GM23338 (cell line): Measurements from ENCODE around the gene LRTM2. TPM values are rescaled to one million over a fixed set of nuclear protein-coding genes. Genes with fewer than 3 reads are reported as not detected.

ENCODE experiments used
- ATAC-seq: fragments of 200-7000 bp; cut with Tn5 transposase; 3 replicates; pipeline ENCODE4 v1.9.1; 2020
- DNase-seq: peaks from one replicate; pipeline ENCODE4 v3.0.0-alpha.2; 2015; ENCODE audit warnings: low spot score
- H2AFZ ChIP-seq: fragments of 200-600 bp; sonication (generic); 2 replicates; pipeline ENCODE4 v1.8.0; 2016; ENCODE audit warnings: antibody characterized with exemption, mild to moderate bottlenecking, moderate library complexity
- H3F3A ChIP-seq: fragments of 200-600 bp; sonication (generic); replicated peaks from 2 replicates; pipeline ENCODE4 v1.8.0; 2017; ENCODE audit warnings: antibody characterized with exemption, mixed run types, low read depth
- H3K27ac ChIP-seq: fragments of 200-600 bp; sonication (generic); 2 replicates; pipeline ENCODE4 v1.6.1; 2016; ENCODE audit warnings: low read depth
- H3K27me3 ChIP-seq: fragments of 200-600 bp; sonication (generic); 2 replicates; pipeline ENCODE4 v1.8.0; 2016; ENCODE audit warnings: mild to moderate bottlenecking, mixed run types, moderate library complexity; ENCODE audit not compliant: insufficient read depth
- H3K36me3 ChIP-seq: fragments of 200-600 bp; sonication (generic); 2 replicates; pipeline ENCODE4 v1.8.0; 2016; ENCODE audit warnings: mild to moderate bottlenecking; ENCODE audit not compliant: insufficient read depth
- H3K4me1 ChIP-seq: fragments of 200-600 bp; sonication (generic); 2 replicates; pipeline ENCODE4 v1.8.0; 2016; ENCODE audit warnings: mild to moderate bottlenecking, moderate library complexity; ENCODE audit not compliant: insufficient read depth
- H3K4me2 ChIP-seq: fragments of 200-600 bp; sonication (generic); 2 replicates; pipeline ENCODE4 v1.7.1; 2017; ENCODE audit warnings: mixed run types
- H3K4me3 ChIP-seq: fragments of 200-600 bp; sonication (generic); 2 replicates; pipeline ENCODE4 v1.6.1; 2016; ENCODE audit warnings: mixed run types
- H3K79me2 ChIP-seq: fragments of 200-600 bp; sonication (generic); replicated peaks from 2 replicates; pipeline ENCODE4 v1.8.0; 2017; ENCODE audit warnings: mild to moderate bottlenecking; ENCODE audit not compliant: insufficient read depth
- H3K9me2 ChIP-seq: fragments of 200-600 bp; sonication (generic); 2 replicates; pipeline ENCODE4 v1.8.0; 2017; ENCODE audit not compliant: insufficient read depth
- H4K20me1 ChIP-seq: fragments of 200-600 bp; sonication (generic); replicated peaks from 2 replicates; pipeline ENCODE4 v1.8.0; 2017; ENCODE audit warnings: mild to moderate bottlenecking; ENCODE audit not compliant: insufficient read depth
- H3K27ac Mint-ChIP-seq: 2 replicates; pipeline ENCODE4 v1.8.0; 2020; ENCODE audit warnings: inconsistent platforms, mild to moderate bottlenecking, moderate library complexity, mixed read lengths
- H3K27me3 Mint-ChIP-seq: 3 replicates; pipeline ENCODE4 v1.8.0; 2022; ENCODE audit warnings: low read depth, mild to moderate bottlenecking, moderate library complexity, mixed read lengths, inconsistent platforms; ENCODE audit not compliant: insufficient read depth, poor library complexity
- H3K36me3 Mint-ChIP-seq: 3 replicates; pipeline ENCODE4 v1.8.0; 2021; ENCODE audit warnings: low read depth, mild to moderate bottlenecking, inconsistent platforms, moderate library complexity, mixed read lengths
- H3K4me1 Mint-ChIP-seq: 3 replicates; pipeline ENCODE4 v1.8.0; 2020; ENCODE audit warnings: mild to moderate bottlenecking, inconsistent platforms, mixed read lengths
- H3K4me3 Mint-ChIP-seq: 3 replicates; pipeline ENCODE4 v1.8.0; 2021; ENCODE audit warnings: moderate library complexity, mild to moderate bottlenecking, inconsistent platforms, mixed read lengths
- H3K9me3 Mint-ChIP-seq: 3 replicates; pipeline ENCODE4 v1.8.0; 2020; ENCODE audit warnings: moderate library complexity, mild to moderate bottlenecking, inconsistent platforms, mixed read lengths
- CREB1 ChIP-seq: fragments of 250-450 bp; sonication (Bioruptor Pico); IDR thresholded peaks from 2 replicates; pipeline ENCODE4 v1.5.0; 2020; ENCODE audit warnings: low read depth, mild to moderate bottlenecking, moderate library complexity
- CTCF ChIP-seq, 2 experiments: fragments of 200-600 bp in 1 of 2; sonication (generic) in 1 of 2; conservative IDR thresholded peaks; 2 replicates each; pipeline versions ENCODE4 v1.5.1 to v1.6.1; 2016 to 2017; ENCODE audit warnings: antibody characterized with exemption in 2 of 2, low read depth in 2 of 2, mild to moderate bottlenecking in 2 of 2, moderate library complexity in 1 of 2
- ETS1 ChIP-seq: IDR thresholded peaks from 2 replicates; pipeline ENCODE4 v1.6.1; 2016; ENCODE audit warnings: antibody characterized with exemption
- EZH2 ChIP-seq: fragments of 200-600 bp; sonication (generic); IDR thresholded peaks from one replicate; pipeline ENCODE4 v1.8.0; 2017; ENCODE audit warnings: antibody characterized with exemption, mild to moderate bottlenecking, low read depth; ENCODE audit not compliant: unreplicated experiment
- EZH2phosphoT487 ChIP-seq: fragments of 200-600 bp; sonication (generic); IDR thresholded peaks from one replicate; pipeline ENCODE4 v1.8.1; 2018; ENCODE audit warnings: antibody characterized with exemption; ENCODE audit not compliant: unreplicated experiment
- NANOG ChIP-seq: IDR thresholded peaks from 2 replicates; pipeline ENCODE4 v1.6.1; 2016; ENCODE audit warnings: antibody characterized with exemption, borderline replicate concordance
- POLR2AphosphoS5 ChIP-seq: IDR thresholded peaks from 2 replicates; pipeline ENCODE4 v1.6.1; 2016; ENCODE audit warnings: antibody characterized with exemption, low read depth
- REST ChIP-seq: IDR thresholded peaks from one replicate; pipeline ENCODE4 v1.6.1; 2018; ENCODE audit warnings: antibody characterized with exemption; ENCODE audit not compliant: unreplicated experiment
- STAT1 ChIP-seq: IDR thresholded peaks from one replicate; pipeline ENCODE4 v1.6.1; 2016; ENCODE audit warnings: antibody characterized with exemption; ENCODE audit not compliant: unreplicated experiment
- ZNF114 ChIP-seq: fragments of 250-450 bp; sonication (Bioruptor Pico); IDR thresholded peaks from 2 replicates; pipeline ENCODE4 v1.5.0; 2020; ENCODE audit warnings: mild to moderate bottlenecking, moderate library complexity
- ZNF331 ChIP-seq: fragments of 250-450 bp; sonication (Bioruptor Pico); IDR thresholded peaks from 2 replicates; pipeline ENCODE4 v1.5.0; 2020; ENCODE audit warnings: low read depth, mild to moderate bottlenecking, moderate library complexity
- ZNF462 ChIP-seq: fragments of 250-450 bp; sonication (Bioruptor Pico); IDR thresholded peaks from 2 replicates; pipeline ENCODE4 v1.5.0; 2020; ENCODE audit warnings: mild to moderate bottlenecking, moderate library complexity
- polyA plus RNA-seq: library from polyadenylated mRNA; unstranded; fragments of >200 nt; fragmentation: Nextera tagmentation; extraction: Ambion mirVana; gene quantifications from 2 replicates; pipeline ENCODE4 v1.2.1, GENCODE V29; 2016
- total RNA-seq: library from RNA; depleted of rRNA; stranded (reverse); fragments of >200 nt; shearing (Covaris generic); gene quantifications from 2 replicates; pipeline ENCODE4 v1.2.3, GENCODE V29; 2014

Gene LRTM2
- total and polyA plus RNA-seq, 2 experiments from 2014 or later: 0.08 TPM; not detected in 1

- no peak for TF ChIP-seq EZH2
- TF ChIP-seq POLR2AphosphoS5: no peak
- no peak for TF ChIP-seq NANOG
- no peak for TF ChIP-seq ZNF114 (CRISPR knock-in tag)
- no peak for TF ChIP-seq CREB1 (CRISPR knock-in tag)
- no peak for TF ChIP-seq REST
- TF ChIP-seq STAT1: no peak
- TF ChIP-seq CTCF (conservative IDR thresholded peaks at IDR 0.05; ENCODE audit: low read depth in 2 of 2): no peak
- TF ChIP-seq EZH2phosphoT487: no peak
- TF ChIP-seq ZNF331 (CRISPR knock-in tag): no peak
These were observed 21.7 kb upstream of the LRTM2 start (continued) for GRCh38 chr12:1798641-1799020.

- no peaks in the 10 kb centered on the region; the same call in 2 of the 3 replicates for H3K9me3 Mint-ChIP-seq
- no peak for DNase-seq
- Histone ChIP-seq H3K36me3 (no peaks in the 10 kb centered on the region), H3K9me2 (no peaks in the 10 kb centered on the region), H4K20me1 (no peaks in the 10 kb centered on the region), H3K79me2 (no peaks in the 10 kb centered on the region), H3K4me2 (no peak overlapping the region), H3K27ac (no peak overlapping the region), H3K4me1 (peaks cover 11% of the 10 kb centered on the region; the same call in 1 of the 2 replicates), H2AFZ (no peak overlapping the region), H3F3A (no peaks in the 10 kb centered on the region), H3K4me3 (no peak overlapping the region), H3K27me3 (peaks cover 5% of the 10 kb centered on the region)
- peaks cover 17% of the 10 kb centered on the region for H3K27me3 Mint-ChIP-seq
- no peak for ATAC-seq
- no peaks in the 10 kb centered on the region; the same call in 2 of the 3 replicates for H3K36me3 Mint-ChIP-seq
- H3K27ac Mint-ChIP-seq: no peak overlapping the region
- H3K4me1 Mint-ChIP-seq: peaks cover 15% of the 10 kb centered on the region
- H3K4me3 Mint-ChIP-seq: no peak overlapping the region
- TF ChIP-seq ZNF114 (CRISPR knock-in tag) (no peak), ZNF462 (CRISPR knock-in tag) (no peak), ETS1 (no peak), STAT1 (no peak), EZH2 (no peak)
These were observed 21.1 kb upstream of the LRTM2 start for GRCh38 chr12:1799051-1799881.
